Body of pancreas (tissue), 4 donors: Measurements from ENCODE around the gene UBAC2.

Experiments used
- CTCF ChIP-seq, 7 experiments: fragments of 450-650 bp in 4 of 7; fragments of 200-600 bp in 3 of 7; sonication (generic) in 3 of 7; IDR thresholded peaks; one replicate each; pipeline ENCODE4 v1.5.1; 2016 to 2019; ENCODE audit warnings: antibody characterized with exemption in 7 of 7
- POLR2A ChIP-seq, 3 donors: fragments of 450-650 bp; IDR thresholded peaks; one replicate each; pipeline ENCODE4 v1.6.1; 2016; ENCODE audit warnings: antibody characterized with exemption in 3 of 3, mild to moderate bottlenecking in 2 of 3

DNA sequence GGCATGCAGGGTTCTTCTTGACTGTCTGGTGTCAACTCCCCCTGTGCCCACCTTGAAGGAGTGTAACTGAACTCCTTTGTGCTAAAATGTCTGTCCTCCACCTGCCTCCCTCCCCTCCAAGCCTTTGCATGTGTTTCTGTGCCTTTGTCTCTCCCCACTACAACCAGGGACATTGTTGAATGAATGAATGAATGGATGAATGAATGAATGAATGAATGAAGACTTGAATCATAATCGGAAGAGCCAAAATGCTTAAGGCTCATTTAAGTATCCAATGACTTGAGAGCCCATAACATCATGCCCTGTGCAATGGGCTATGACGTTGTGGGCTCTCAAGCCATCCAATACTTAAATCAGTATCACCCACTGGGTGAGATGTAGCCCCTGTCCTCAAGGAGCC, 115.6 kb downstream of the UBAC2 start:
- no peak for TF ChIP-seq POLR2A (IDR thresholded peaks at IDR 0.05)
- TF ChIP-seq CTCF (IDR thresholded peaks at IDR 0.05): no peak
